IPS-18a (cell line): ENCODE results near the gene AGPAT2.

Experiments
- H3K27ac ChIP-seq: one replicate; pipeline ENCODE4 v1.5.1; 2013; ENCODE audit warnings: low read length
- H3K27me3 ChIP-seq: one replicate; pipeline ENCODE4 v1.6.1; 2013; ENCODE audit warnings: mild to moderate bottlenecking, low read length; ENCODE audit not compliant: control insufficient read depth, insufficient read depth
- H3K36me3 ChIP-seq: one replicate; pipeline ENCODE4 v1.6.1; 2013; ENCODE audit warnings: low read depth, low read length; ENCODE audit not compliant: control insufficient read depth
- H3K4me1 ChIP-seq: one replicate; pipeline ENCODE4 v1.6.1; 2013; ENCODE audit warnings: low read depth, low read length; ENCODE audit not compliant: control insufficient read depth
- H3K4me3 ChIP-seq: one replicate; pipeline ENCODE4 v1.5.1; 2013; ENCODE audit warnings: low read length
- H3K9ac ChIP-seq: one replicate; pipeline ENCODE4 v1.6.1; 2013; ENCODE audit warnings: mild to moderate bottlenecking, low read length, moderate library complexity
- H3K9me3 ChIP-seq: one replicate; pipeline ENCODE4 v1.6.1; 2013; ENCODE audit warnings: low read depth, low read length; ENCODE audit not compliant: control insufficient read depth

Gene AGPAT2

GRCh38 chr9:136659861-136660784, 27.1 kb downstream of the AGPAT2 start:
- Histone ChIP-seq H3K4me1 (no peaks in the 10 kb centered on the region), H3K27me3 (peaks cover 4% of the 10 kb centered on the region), H3K9me3 (no peaks in the 10 kb centered on the region), H3K9ac (no peak overlapping the region), H3K4me3 (no peak overlapping the region), H3K27ac (no peak overlapping the region), H3K36me3 (no peaks in the 10 kb centered on the region)

GRCh38 chr9:136658849-136659535, 28.3 kb downstream of the AGPAT2 start:
- H3K27ac ChIP-seq: no peak overlapping the region
- H3K27me3 ChIP-seq: no peaks in the 10 kb centered on the region
- H3K9me3 ChIP-seq: no peaks in the 10 kb centered on the region
- H3K9ac ChIP-seq: no peak overlapping the region
- no peaks in the 10 kb centered on the region for H3K4me1 ChIP-seq
- H3K36me3 ChIP-seq: no peaks in the 10 kb centered on the region
- H3K4me3 ChIP-seq: no peak overlapping the region

GRCh38 chr9:136657974-136658848, 29.0 kb downstream of the AGPAT2 start:
- Histone ChIP-seq H3K4me3 (no peak overlapping the region), H3K9me3 (no peaks in the 10 kb centered on the region), H3K27ac (no peak overlapping the region), H3K4me1 (no peaks in the 10 kb centered on the region), H3K9ac (no peak overlapping the region), H3K36me3 (no peaks in the 10 kb centered on the region), H3K27me3 (no peaks in the 10 kb centered on the region)

DNA sequence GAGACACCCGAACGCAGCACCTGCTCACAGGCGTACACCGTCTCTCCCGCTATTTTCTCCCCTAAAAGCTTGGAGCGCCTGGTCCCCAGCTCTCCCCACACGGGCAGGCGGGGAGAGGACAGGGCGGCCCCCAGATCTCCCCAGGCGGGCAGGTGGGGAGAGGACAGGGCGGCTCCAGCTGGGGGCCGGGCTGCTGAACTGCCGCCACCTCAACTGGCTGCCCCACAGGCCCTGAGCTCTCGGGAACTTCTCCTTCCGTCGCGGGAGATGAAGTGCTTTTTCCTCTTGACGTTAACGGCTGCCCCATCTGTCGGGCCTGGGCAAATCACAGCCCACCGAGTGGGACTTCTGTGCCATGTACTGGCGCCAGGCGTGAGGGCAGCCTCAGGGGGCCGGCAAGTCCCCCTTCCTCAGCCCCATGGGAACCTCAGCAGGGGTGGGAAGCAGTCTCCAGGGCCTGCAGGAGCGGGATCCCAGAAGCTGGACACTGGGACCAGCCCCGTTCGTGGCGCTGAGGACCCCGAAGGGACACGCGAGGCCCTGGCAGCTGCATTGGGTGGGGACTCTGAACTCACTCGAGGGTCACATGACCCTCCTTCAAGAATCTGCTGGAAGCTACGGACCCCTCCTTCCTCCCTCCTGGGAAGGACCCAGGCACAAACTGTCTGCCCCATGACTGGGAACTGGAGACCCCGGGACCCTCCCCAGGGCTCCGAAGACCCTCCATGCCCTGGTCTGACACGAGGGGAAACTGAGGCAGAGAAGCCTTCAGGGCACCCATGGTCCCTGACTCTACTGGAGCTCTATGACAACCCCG, 30.3 kb downstream of the AGPAT2 start:
- Histone ChIP-seq H3K27ac (no peak overlapping the region), H3K9me3 (no peaks in the 10 kb centered on the region), H3K4me3 (no peak overlapping the region), H3K27me3 (no peaks in the 10 kb centered on the region), H3K9ac (no peak overlapping the region), H3K36me3 (no peaks in the 10 kb centered on the region), H3K4me1 (no peaks in the 10 kb centered on the region)

GRCh38 chr9:136656183-136656738, 31.0 kb downstream of the AGPAT2 start:
- Histone ChIP-seq H3K9ac (no peak overlapping the region), H3K4me1 (no peaks in the 10 kb centered on the region), H3K9me3 (no peaks in the 10 kb centered on the region), H3K27me3 (no peaks in the 10 kb centered on the region), H3K4me3 (no peak overlapping the region), H3K36me3 (no peaks in the 10 kb centered on the region), H3K27ac (no peak overlapping the region)

- no peaks in the 10 kb centered on the region for H3K9me3 ChIP-seq
- H3K4me3 ChIP-seq: no peak overlapping the region
- no peaks in the 10 kb centered on the region for H3K4me1 ChIP-seq
- no peaks in the 10 kb centered on the region for H3K27me3 ChIP-seq
- no peaks in the 10 kb centered on the region for H3K36me3 ChIP-seq
- no peak overlapping the region for H3K9ac ChIP-seq
- H3K27ac ChIP-seq: no peak overlapping the region
These were observed 31.6 kb downstream of the AGPAT2 start for GRCh38 chr9:136655536-136656182.

GRCh38 chr9:136654820-136655535, 32.3 kb downstream of the AGPAT2 start:
- Histone ChIP-seq H3K27ac (no peak overlapping the region), H3K9me3 (no peaks in the 10 kb centered on the region), H3K9ac (no peak overlapping the region), H3K4me1 (no peaks in the 10 kb centered on the region), H3K36me3 (no peaks in the 10 kb centered on the region), H3K27me3 (no peaks in the 10 kb centered on the region), H3K4me3 (no peak overlapping the region)

DNA sequence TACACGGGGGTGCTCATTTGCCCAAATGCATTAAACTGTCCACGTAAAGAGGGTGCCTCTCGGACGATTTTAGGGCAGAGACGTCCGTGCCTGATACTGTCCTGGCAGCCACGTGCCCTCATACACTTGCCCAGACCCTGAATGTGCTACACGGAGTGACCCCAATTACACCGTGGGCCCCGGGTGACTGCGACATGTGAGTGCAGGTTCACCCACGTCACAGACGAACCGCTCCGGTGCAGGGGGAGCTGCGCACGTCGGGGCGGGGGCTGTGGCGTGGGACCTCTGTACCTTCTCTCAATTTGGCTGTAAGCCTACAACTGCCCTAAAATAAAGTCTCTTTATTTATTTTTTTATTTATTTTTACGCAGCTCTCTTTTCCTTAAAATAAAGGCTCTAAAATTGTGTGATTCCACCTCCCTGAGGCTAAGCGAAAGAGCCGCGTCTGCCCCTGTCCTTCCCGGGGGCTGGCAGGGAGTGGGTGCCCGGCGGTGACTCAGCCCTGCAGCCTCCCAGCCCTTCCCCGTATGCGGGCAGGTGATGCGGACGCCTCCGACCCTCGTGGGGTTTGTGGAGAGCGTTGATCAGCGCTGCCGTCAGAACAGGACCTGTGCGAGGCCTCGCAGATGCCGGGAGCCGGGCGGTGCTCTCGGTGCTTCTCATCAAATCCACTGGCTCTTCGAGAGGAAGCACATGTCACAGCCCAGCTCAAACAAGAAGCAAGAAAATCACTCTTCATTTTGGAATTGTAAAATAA, 33.8 kb downstream of the AGPAT2 start:
- Histone ChIP-seq H3K27ac (no peak overlapping the region), H3K9ac (no peak overlapping the region)

GRCh38 chr9:136651860-136652259, 35.4 kb downstream of the AGPAT2 start:
- H3K9me3 ChIP-seq: no peaks in the 10 kb centered on the region
- no peak overlapping the region for H3K9ac ChIP-seq
- no peak overlapping the region for H3K27ac ChIP-seq
- H3K4me3 ChIP-seq: no peak overlapping the region
- no peaks in the 10 kb centered on the region for H3K36me3 ChIP-seq
- no peaks in the 10 kb centered on the region for H3K4me1 ChIP-seq
- no peaks in the 10 kb centered on the region for H3K27me3 ChIP-seq

More for the DNA sequence above, 33.8 kb downstream of the AGPAT2 start:
- Histone ChIP-seq H3K4me3 (no peak overlapping the region), H3K9me3 (no peaks in the 10 kb centered on the region), H3K4me1 (no peaks in the 10 kb centered on the region), H3K27me3 (no peaks in the 10 kb centered on the region), H3K36me3 (no peaks in the 10 kb centered on the region)
